Peyer's patch (tissue), 4 donors: ENCODE results near the gene C3orf22.

ENCODE experiments used
- CTCF ChIP-seq, 6 experiments: fragments of 450-650 bp in 4 of 6; fragments of 200-600 bp in 2 of 6; sonication (generic) in 1 of 6; IDR thresholded peaks; one replicate each; pipeline ENCODE4 v1.5.1; 2017 to 2019; ENCODE audit warnings: antibody characterized with exemption in 6 of 6, mild to moderate bottlenecking in 3 of 6, moderate library complexity in 1 of 6
- POLR2A ChIP-seq, 2 donors: fragments of 450-650 bp; IDR thresholded peaks; one replicate each; pipeline ENCODE4 v1.5.1; 2017; ENCODE audit warnings: antibody characterized with exemption in 2 of 2, mild to moderate bottlenecking in 2 of 2, moderate library complexity in 2 of 2

GRCh38 chr3:126538966-126539365, 19.8 kb downstream of the C3orf22 start:
- no peak for TF ChIP-seq CTCF (IDR thresholded peaks at IDR 0.05)
- no peak for TF ChIP-seq POLR2A (IDR thresholded peaks at IDR 0.05)
